GM19351 (cell line): ENCODE measurements around the gene BANP.
"Not testable (repeated sequence)": the region's sequence is repeated elsewhere in the genome, so short reads cannot be mapped to it uniquely, and the experiment has no call there.

ENCODE experiments used
- ATAC-seq: cut with Tn5 transposase; IDR thresholded peaks from one replicate; pipeline ENCODE4 v1.9.1; 2021; ENCODE audit warnings: mild to moderate bottlenecking, moderate library complexity; ENCODE audit not compliant: unreplicated experiment

The BANP gene

DNA sequence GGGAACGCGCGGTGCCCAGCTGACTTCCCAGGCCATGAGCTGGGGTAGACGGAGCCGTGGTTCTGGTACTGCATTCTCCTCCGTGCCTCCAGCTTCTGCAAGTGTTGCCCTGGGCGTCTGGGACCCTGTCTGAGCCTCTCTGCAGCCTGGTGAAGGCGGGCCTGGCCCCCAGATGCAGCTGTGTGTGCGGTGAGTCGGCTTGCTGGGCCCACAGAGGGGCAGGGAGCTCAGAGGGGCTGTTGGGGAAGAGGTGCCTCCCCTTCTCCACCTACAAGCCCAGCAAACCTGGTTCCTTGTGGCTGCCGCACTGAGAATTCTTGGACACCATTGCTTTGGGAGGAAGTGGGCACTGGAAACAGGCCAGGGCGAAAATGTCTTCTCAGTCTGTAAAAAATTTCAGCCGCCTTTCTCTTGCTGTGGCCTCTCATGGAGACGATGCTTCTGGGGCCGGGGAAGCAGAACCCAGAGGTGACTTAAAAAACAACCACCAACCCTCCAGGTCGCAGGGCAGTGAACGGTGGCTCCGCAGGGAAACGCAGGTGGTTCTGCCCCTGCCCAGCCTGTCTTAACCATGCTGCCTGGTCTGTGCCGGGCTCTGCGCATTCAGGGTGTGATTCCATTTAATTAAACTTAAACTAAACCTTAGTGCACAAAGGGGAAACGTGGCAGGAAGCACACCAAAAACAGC lies 163.5 kb downstream of the BANP start:
- ATAC-seq, result not testable (repeated sequence)

DNA sequence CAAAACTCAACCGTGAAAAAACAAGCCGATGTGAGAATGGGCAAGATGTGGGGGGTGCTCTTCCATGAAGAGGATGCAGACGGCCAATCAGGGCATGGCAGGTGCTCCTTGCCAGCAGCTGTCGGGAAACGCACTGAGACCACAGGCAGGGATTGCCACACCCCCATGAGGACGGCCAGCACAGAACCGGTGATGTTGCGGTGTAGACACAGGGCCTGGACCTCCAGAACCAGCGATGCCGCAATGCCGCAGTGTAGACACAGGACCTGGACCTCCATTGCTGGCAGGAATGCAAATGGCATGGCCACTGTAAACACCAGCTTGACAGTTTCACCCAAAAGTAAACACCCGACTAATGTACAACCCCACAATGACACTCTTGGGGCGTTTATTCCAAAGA lies 164.9 kb downstream of the BANP start:
- ATAC-seq, result no peak

DNA sequence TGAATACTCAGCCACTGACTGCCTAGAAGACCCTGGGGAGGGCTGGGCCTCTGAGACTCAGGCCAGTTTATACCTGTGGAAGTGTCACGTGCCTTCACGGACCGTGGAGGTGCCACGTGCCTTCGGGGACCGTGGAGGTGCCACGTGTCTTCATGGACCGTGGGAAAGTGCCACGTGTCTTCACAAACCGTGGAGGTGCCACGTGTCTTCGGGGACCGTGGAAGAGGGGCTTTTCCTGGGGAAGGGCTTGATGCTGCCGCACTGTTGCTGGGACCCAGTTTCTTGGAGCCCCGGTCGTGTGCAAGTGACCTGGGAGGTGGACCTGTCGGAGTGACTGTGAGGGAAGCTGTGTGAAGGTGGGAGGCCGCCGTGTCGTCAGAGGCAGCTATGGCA lies 166.2 kb downstream of the BANP start:
- ATAC-seq, result no peak

DNA sequence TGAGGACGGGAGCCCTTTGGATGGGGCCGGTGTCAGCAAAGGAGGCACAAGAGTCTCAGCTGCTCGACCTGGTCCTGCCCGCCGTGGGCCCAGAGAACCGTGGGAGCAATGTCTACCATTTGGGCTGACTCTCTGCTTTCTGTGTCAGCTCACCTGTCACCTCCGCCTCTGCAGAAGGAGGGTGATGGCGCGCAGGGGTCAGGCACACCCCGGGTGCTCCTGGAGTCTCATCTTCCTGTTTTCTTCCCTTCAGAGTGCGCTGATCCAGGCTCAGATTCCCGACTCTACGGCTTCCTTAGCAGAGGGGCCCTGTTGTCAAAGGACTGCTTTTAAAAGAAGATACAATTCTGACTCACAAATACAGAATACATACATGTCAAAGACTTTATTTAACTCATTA lies 167.1 kb downstream of the BANP start:
- no peak for ATAC-seq

DNA sequence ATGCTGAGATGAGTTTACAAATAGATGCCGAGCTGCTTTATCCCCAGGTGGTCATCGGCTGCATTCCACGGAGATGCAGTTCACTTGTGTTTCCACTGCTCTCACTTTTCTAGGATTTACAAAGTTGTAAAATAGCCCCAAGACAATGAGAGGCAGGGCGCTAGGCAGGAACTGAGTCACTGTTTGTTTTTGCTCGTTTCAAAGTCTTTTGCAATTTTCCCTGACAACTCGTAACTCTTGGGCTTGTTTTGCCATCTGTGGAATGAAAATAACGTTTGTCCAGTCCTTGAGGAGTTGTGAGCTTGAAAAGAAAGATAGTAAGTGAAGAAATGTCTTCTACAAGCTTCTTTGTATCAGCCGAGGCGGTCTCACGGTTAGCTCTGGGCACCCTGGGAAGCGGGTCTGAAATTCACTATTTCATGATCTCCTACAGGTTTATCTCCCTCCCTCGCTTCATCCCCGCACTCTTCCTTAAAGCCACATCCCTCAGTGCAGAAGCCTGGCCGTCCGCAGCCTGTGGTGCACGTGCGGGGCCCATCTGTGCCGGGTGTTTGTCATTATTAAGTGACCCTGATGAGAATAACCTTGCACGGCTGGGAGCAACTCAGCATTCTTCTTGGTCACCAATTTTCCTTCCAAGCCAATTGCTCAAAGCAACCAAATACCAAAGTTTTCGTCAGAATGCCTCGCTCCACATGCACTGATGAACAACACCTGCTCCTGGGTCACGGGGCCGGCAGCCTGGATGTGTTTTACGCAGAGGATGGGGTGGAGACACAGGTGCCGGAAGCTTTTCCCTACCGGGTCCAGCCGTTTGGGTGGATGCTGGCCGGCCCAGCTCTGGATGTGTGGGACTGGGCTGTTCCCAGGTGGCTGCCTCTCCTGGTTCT lies 167.9 kb downstream of the BANP start:
- ATAC-seq, result not testable (repeated sequence)

DNA sequence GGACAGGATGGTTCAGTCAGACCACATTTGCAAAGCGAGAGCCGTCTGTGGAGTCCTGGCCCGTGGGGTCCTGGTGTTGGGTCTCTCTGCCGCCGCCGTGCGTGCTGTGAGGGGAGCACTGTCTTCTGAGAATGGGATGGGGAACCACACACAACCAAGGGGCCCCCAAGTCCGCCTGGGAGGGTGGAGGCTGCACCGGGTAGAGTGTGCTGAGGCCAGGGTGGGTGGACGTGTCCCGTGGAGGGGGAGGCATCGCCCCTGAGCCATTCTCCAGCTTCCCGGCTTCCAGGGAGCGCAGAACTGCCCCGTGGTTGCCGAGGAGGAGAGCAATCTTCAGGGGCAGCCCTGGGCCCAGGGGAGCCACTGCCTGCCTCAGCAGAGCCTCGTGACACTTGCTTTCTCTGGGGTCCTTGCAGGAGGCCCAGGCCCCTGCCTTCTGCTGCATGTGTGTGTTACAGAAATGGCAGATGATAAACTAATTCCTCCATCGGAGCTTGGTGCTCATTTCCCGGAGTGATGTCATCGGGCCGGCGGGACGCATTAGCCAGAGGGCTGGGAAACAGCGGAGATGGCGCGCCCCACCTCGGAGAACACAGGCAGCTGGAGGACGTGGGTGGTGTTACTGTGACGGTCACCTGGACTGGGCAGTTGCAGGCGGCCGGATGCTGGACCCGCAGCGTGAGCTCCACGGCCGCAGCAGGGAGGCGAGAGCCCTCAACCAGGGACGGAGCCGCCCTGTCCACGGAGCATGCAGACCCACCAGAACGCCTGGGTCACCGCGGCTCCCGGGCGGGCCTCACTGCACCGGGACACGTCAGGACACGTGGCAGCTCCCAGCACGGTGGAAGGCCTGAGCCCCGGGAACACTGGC lies 168.9 kb downstream of the BANP start:
- ATAC-seq, result not testable (repeated sequence)

DNA sequence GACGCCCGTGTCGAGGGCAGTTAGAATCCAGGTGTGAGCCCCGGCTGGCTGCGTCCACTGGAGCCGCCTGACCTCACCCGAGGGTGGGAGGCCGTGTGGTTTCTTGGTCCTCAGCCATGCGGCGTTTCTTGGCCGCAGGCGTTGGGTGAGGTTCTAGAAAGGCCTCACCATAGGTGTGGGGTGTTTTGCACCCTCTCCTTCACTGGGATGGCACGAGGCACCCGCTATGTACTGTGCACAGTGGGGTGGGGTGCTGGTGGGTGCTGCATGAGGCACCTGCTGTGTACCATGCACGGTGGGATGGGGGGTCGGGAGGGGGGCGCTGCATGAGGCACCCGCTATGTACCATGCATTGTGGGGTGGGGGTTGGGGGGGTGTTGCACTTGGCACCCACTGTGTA lies 169.6 kb downstream of the BANP start:
- no peak for ATAC-seq

DNA sequence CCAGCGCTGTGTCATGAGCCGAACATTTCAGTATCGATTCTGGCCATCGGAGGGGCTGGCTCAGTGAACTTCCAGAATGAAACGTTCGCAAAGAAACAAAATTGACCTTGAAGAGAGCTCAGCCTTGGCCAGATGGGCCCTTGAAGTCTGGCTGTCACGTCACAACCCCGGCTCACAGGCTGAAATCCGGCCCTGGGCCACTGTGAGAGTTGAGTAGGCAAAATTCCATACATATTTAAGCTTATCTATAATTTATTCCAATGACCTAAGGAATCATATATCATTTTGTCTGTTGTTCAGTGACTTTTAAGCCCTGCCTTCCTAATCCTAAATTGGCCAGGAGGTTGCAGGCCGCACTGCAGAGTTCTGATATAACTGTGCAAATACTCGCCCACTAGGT lies 170.2 kb downstream of the BANP start:
- ATAC-seq, result not testable (repeated sequence)

DNA sequence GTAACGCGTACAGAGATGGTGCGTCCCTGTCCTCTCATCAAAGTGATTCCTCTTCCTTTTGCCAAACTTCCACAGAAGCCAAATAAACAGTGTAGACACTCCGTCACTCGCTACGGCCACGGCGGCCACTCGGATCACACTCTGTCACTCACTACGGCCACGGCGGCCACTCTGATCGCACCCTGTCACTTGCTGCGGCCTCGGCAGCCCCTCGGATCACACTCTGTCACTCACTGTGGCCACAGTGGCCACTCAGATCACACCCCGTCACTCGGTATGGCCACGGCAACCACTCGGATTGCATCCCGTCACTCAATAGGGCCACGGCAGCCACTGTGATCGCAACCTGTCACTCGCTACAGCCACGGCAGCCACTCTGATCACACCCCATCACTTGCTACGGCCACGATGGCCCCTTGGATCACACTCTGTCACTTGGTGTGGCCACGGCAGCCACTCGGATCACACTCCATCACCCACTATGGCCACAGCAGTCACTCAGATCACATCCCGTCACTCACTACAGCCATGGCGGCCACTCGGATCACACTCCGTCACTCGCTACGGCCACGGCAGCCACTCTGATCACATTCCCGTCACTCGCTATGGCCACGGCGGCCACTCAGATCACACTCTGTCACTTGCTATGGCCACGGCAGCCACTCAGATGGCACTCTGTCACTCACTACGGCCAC lies 170.8 kb downstream of the BANP start:
- no peak for ATAC-seq
